IMR-90 (cell line): Measurements from ENCODE around the gene METTL2B. TPM values are rescaled to one million over a fixed set of nuclear protein-coding genes. Genes with fewer than 3 reads are reported as not detected.

Experiments used
- ATAC-seq: fragments of 200-7000 bp; cut with Tn5 transposase; 2 replicates; pipeline ENCODE4 v1.9.1; 2020; ENCODE audit warnings: low read depth, mild to moderate bottlenecking, moderate library complexity
- BruUV-seq: library from RNA; stranded (reverse); fragments of 400-500 nt; replicated peaks from 2 replicates; lab custom pipeline; 2021; lab: Mats Ljungman, UMichigan
- CTCF ChIA-PET: fragments of 300-600 bp; formaldehyde crosslinking; extraction: SDS; loops from one replicate; lab custom pipeline; 2021; ENCODE audit warnings: antibody characterized with exemption; lab: Yijun Ruan, JAX
- POLR2A ChIA-PET: fragments of 300-600 bp; sonication (Branson Sonifier 250); formaldehyde crosslinking; loops from one replicate; lab custom pipeline; 2022; ENCODE audit warnings: antibody characterized with exemption; ENCODE audit not compliant: unreplicated experiment; lab: Charles Lee
- DNase-seq: peaks from one replicate; pipeline ENCODE4 v3.0.0; 2013
- H2AFZ ChIP-seq: replicated peaks from 2 replicates; pipeline ENCODE3; 2013; ENCODE audit warnings: low read length, mild to moderate bottlenecking; ENCODE audit not compliant: poor library complexity
- H2AK5ac ChIP-seq: 2 replicates; pipeline ENCODE4 v1.6.1; 2013; ENCODE audit warnings: low read depth, low read length, inconsistent platforms
- H2AK9ac ChIP-seq: replicated peaks from 2 replicates; pipeline ENCODE3; 2013; ENCODE audit warnings: mild to moderate bottlenecking, low read depth, low read length, moderate library complexity; ENCODE audit not compliant: poor library complexity
- H2BK120ac ChIP-seq: 2 replicates; pipeline ENCODE4 v1.6.1; 2013; ENCODE audit warnings: low read depth, low read length, inconsistent platforms
- H2BK15ac ChIP-seq: 3 replicates; pipeline ENCODE4 v1.6.1; 2013; ENCODE audit warnings: low read depth, low read length, inconsistent platforms
- H2BK20ac ChIP-seq: 2 replicates; pipeline ENCODE4 v1.6.1; 2013; ENCODE audit warnings: low read depth, mild to moderate bottlenecking, inconsistent platforms, low read length, moderate library complexity
- H2BK5ac ChIP-seq: 2 replicates; pipeline ENCODE4 v1.6.1; 2013; ENCODE audit warnings: mild to moderate bottlenecking, low read depth, low read length, inconsistent platforms; ENCODE audit not compliant: poor library complexity, severe bottlenecking
- H3K14ac ChIP-seq: replicated peaks from 2 replicates; pipeline ENCODE4 v1.6.1; 2013; ENCODE audit warnings: low read depth, low read length, inconsistent platforms
- H3K18ac ChIP-seq: 2 replicates; pipeline ENCODE4 v1.6.1; 2013; ENCODE audit warnings: low read depth, low read length, control low read depth
- H3K23ac ChIP-seq: 2 replicates; pipeline ENCODE4 v1.6.1; 2013; ENCODE audit warnings: low read depth, low read length, inconsistent platforms
- H3K27ac ChIP-seq: 2 replicates; pipeline ENCODE4 v1.5.1; 2013; ENCODE audit warnings: mild to moderate bottlenecking, control low read depth, low read length; ENCODE audit not compliant: insufficient read depth
- H3K27me3 ChIP-seq: 2 replicates; pipeline ENCODE4 v1.6.1; 2013; ENCODE audit warnings: low read length; ENCODE audit not compliant: control insufficient read depth, insufficient read depth
- H3K36me3 ChIP-seq: 2 replicates; pipeline ENCODE4 v1.6.1; 2013; ENCODE audit warnings: low read length, mixed read lengths; ENCODE audit not compliant: control insufficient read depth, insufficient read depth
- H3K4ac ChIP-seq: 2 replicates; pipeline ENCODE4 v1.6.1; 2013; ENCODE audit warnings: low read depth, low read length, inconsistent platforms
- H3K4me1 ChIP-seq: 2 replicates; pipeline ENCODE4 v1.6.1; 2013; ENCODE audit warnings: low read length, mixed read lengths; ENCODE audit not compliant: control insufficient read depth, insufficient read depth
- H3K4me2 ChIP-seq: 2 replicates; pipeline ENCODE4 v1.6.1; 2013; ENCODE audit warnings: low read depth, mild to moderate bottlenecking, control low read depth, low read length, moderate library complexity
- H3K4me3 ChIP-seq: 2 replicates; pipeline ENCODE4 v1.5.1; 2013; ENCODE audit warnings: low read depth, mild to moderate bottlenecking, control low read depth, low read length, moderate library complexity; ENCODE audit not compliant: insufficient read depth
- H3K56ac ChIP-seq: 2 replicates; pipeline ENCODE4 v1.6.1; 2013; ENCODE audit warnings: low read length, inconsistent platforms; ENCODE audit not compliant: insufficient read depth; ENCODE audit errors: extremely low read depth
- H3K79me1 ChIP-seq, 2 experiments: 2 replicates each; pipeline ENCODE4 v1.6.1; 2013; ENCODE audit warnings: low read length in 2 of 2, inconsistent platforms in 1 of 2, low read depth in 1 of 2
- H3K9ac ChIP-seq: 2 replicates; pipeline ENCODE4 v1.6.1; 2013; ENCODE audit warnings: low read depth, low read length, control low read depth
- H3K9me1 ChIP-seq: 2 replicates; pipeline ENCODE4 v1.6.1; 2013; ENCODE audit warnings: low read length, inconsistent platforms; ENCODE audit not compliant: insufficient read depth
- H3K9me3 ChIP-seq: 2 replicates; pipeline ENCODE4 v1.6.1; 2013; ENCODE audit warnings: low read length; ENCODE audit not compliant: control insufficient read depth, insufficient read depth
- H4K20me1 ChIP-seq: 2 replicates; pipeline ENCODE4 v1.6.1; 2013; ENCODE audit warnings: low read length, inconsistent platforms; ENCODE audit not compliant: insufficient read depth
- H4K5ac ChIP-seq: 2 replicates; pipeline ENCODE4 v1.6.1; 2013; ENCODE audit warnings: mild to moderate bottlenecking, low read depth, low read length, control low read depth
- H4K8ac ChIP-seq, 2 experiments: 2 replicates each; pipeline ENCODE4 v1.6.1; 2013; ENCODE audit warnings: low read depth in 2 of 2, low read length in 2 of 2, control low read depth in 1 of 2, inconsistent platforms in 1 of 2
- H4K91ac ChIP-seq: 2 replicates; pipeline ENCODE4 v1.6.1; 2013; ENCODE audit warnings: low read depth, low read length, inconsistent platforms; ENCODE audit not compliant: insufficient read depth
- CHD1 ChIP-seq: IDR thresholded peaks from 2 replicates; pipeline ENCODE4 v1.6.1; 2012; ENCODE audit warnings: low read depth, low read length, improper control_type of control experiment
- RAD21 ChIP-seq: IDR thresholded peaks from 2 replicates; pipeline ENCODE4 v1.6.1; 2012; ENCODE audit warnings: low read length, improper control_type of control experiment
- SMC3 ChIP-seq: fragments of 150-350 bp; IDR thresholded peaks from 2 replicates; pipeline ENCODE4 v1.6.1; 2016; ENCODE audit warnings: low read depth, mild to moderate bottlenecking, antibody characterized with exemption, low read length, moderate library complexity
- WGBS, 2 experiments: methylation state at CpG; one replicate each; pipeline versions ENCODE4 v1.1.5 to v1.1.7; 2013; ENCODE audit warnings: missing lambda C conversion rate in 2 of 2; ENCODE audit not compliant: insufficient read length in 1 of 2; ENCODE audit errors: extremely low coverage in 2 of 2; 5-methylcytosine and 5-hydroxymethylcytosine counted together
- dilution Hi-C: fragments of 300-500 bp; cut with HindIII; formaldehyde crosslinking; loops from one replicate; pipeline ENCODE4 v1.14.3; 2018; ENCODE audit warnings: low sequenced_read_pairs; ENCODE audit not compliant: unreplicated experiment
- in situ Hi-C: fragments of 300-500 bp; cut with MboI; formaldehyde crosslinking; loops from 3 replicates; pipeline ENCODE4 v1.14.3; 2019; ENCODE audit warnings: low sequenced_read_pairs, inconsistent platforms, mixed read lengths
- intact Hi-C: fragments of 100-400 bp; cut with micrococcal nuclease; formaldehyde crosslinking; loops from 2 replicates; pipeline ENCODE4 v1.10.0; 2022
- polyA plus RNA-seq, 3 experiments: library from polyadenylated mRNA; depleted of rRNA; stranded (reverse); fragments of >200 nt; gene quantifications; 2 replicates each; pipeline ENCODE4 v1.2.3, GENCODE V29; 2012; ENCODE audit warnings: low replicate concordance in 1 of 3
- total RNA-seq: library from RNA; depleted of rRNA; stranded (reverse); fragments of >200 nt; gene quantifications from 2 replicates; pipeline ENCODE4 v1.2.3, GENCODE V29; 2012
- TF ChIP-seq, protein P1 (sequence below): conservative IDR thresholded peaks from 2 replicates; pipeline ENCODE4 v1.5.1; 2012; ENCODE audit warnings: mild to moderate bottlenecking, low read depth, low read length, improper control_type of control experiment

The METTL2B gene
- total and polyA plus RNA-seq, 2 of the 4 experiments (the other 2 are of a cell fraction) = 18.0 to 34.2 TPM

- peak; percentile 85 for ATAC-seq
- DNase-seq = peak; percentile 58
- dilution Hi-C loops (no loop called here), intact Hi-C loops (loop anchor here (1.0 to 5.0 kb wide), 2 partner anchors 32 to 455 kb away; no protein-coding TSS in a partner anchor), in situ Hi-C loops (loop anchor here (5.0 kb wide), 1 partner anchor 35 kb away; no protein-coding TSS in a partner anchor)
- H3K9ac ChIP-seq = no peak overlapping the region
- H3K9me1 ChIP-seq = no peaks in the 10 kb centered on the region
- H3K4me1 ChIP-seq = no peaks in the 10 kb centered on the region
- peaks cover 14% of the 10 kb centered on the region for H3K27me3 ChIP-seq
- no peaks in the 10 kb centered on the region for H3K79me1 ChIP-seq
- H4K8ac ChIP-seq = no peak overlapping the region
- H3K56ac ChIP-seq = no peak overlapping the region
- H2AK5ac ChIP-seq = no peak overlapping the region
- no peaks in the 10 kb centered on the region for H3K36me3 ChIP-seq
- no peak overlapping the region for H3K14ac ChIP-seq
- no peaks in the 10 kb centered on the region for H4K20me1 ChIP-seq
- no peaks in the 10 kb centered on the region for H3K9me3 ChIP-seq
- no peak overlapping the region for H2AK9ac ChIP-seq
- no peak overlapping the region for H3K4me3 ChIP-seq
- no peak overlapping the region for H4K91ac ChIP-seq
- H2BK15ac ChIP-seq = no peak overlapping the region
- H3K4me2 ChIP-seq = no peak overlapping the region
- no peak overlapping the region for H2BK5ac ChIP-seq
- no peak overlapping the region for H2AFZ ChIP-seq
- ChIA-PET POLR2A (interaction anchor here (1.6 kb wide), 1 partner anchor 28 kb away, joined by 3 read pairs; the partner anchor contains the start of gene HILPDA), CTCF (interaction anchor here (0.6 to 5.1 kb wide), 13 partner anchors 9 to 56 kb away, joined by 3 to 71 read pairs (median 4); no protein-coding TSS in a partner anchor)
- no peak overlapping the region for H2BK120ac ChIP-seq
- no peak overlapping the region for H3K18ac ChIP-seq
- TF ChIP-seq RAD21 (peak; percentile 83), SMC3 (peak; percentile 79), CHD1 (no peak)
- TF ChIP-seq, protein P1, sequence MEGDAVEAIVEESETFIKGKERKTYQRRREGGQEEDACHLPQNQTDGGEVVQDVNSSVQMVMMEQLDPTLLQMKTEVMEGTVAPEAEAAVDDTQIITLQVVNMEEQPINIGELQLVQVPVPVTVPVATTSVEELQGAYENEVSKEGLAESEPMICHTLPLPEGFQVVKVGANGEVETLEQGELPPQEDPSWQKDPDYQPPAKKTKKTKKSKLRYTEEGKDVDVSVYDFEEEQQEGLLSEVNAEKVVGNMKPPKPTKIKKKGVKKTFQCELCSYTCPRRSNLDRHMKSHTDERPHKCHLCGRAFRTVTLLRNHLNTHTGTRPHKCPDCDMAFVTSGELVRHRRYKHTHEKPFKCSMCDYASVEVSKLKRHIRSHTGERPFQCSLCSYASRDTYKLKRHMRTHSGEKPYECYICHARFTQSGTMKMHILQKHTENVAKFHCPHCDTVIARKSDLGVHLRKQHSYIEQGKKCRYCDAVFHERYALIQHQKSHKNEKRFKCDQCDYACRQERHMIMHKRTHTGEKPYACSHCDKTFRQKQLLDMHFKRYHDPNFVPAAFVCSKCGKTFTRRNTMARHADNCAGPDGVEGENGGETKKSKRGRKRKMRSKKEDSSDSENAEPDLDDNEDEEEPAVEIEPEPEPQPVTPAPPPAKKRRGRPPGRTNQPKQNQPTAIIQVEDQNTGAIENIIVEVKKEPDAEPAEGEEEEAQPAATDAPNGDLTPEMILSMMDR = peak; percentile 74
- no peak overlapping the region for H3K23ac ChIP-seq
- 0% methylated on average over 2 of the region's 7 CpGs; no CpG with 5 or more reads in 1 of the 2 experiments for WGBS, 2 experiments
- H3K27ac ChIP-seq = no peak overlapping the region
- no TSS peak for BruUV-seq
- no peak overlapping the region for H4K5ac ChIP-seq
- no peak overlapping the region for H3K4ac ChIP-seq
- H2BK20ac ChIP-seq = no peak overlapping the region
Measured at GRCh38 chr7:128427289-128427891, 49.2 kb upstream of the METTL2B start.
